ENCODE measurements around the gene TMEM11. TPM values are rescaled to one million over a fixed set of nuclear protein-coding genes. Genes with fewer than 3 reads are reported as not detected.

The TMEM11 gene
- total RNA-seq, 4 donors from 2014 or later = 70.6 to 131 (median 90.9) TPM

GRCh38 chr17:21164620-21165019 is 49.3 kb downstream of the TMEM11 start:
- Histone ChIP-seq H3K9me3 (no peaks in the 10 kb centered on the region), H3K27ac (peak overlapping the region; percentile 92 to 98 (median 96)), H3K4me3 (no peak overlapping the region), H3K27me3 (no peaks in the 10 kb centered on the region), H3K36me3 (no peaks in the 10 kb centered on the region), H3K4me1 (peaks cover 80 to 83% of the 10 kb centered on the region in 2 donors)
- DNase-seq = no peak
- no peak for ATAC-seq
- in situ Hi-C loops (cut with MboI; ENCODE audit: low sequenced_read_pairs in 4 of 4) (no loop called here), intact Hi-C loops (cut with DNase I; ENCODE audit: low total_unique reads) (loop anchor here (2.0 kb wide), 1 partner anchor 88 kb away; the partner anchor contains the start of gene NATD1)
- TF ChIP-seq CTCF (IDR thresholded peaks at IDR 0.05 in 4 of 5, conservative IDR thresholded peaks at IDR 0.05 in 1 of 5) (no peak), POLR2A (IDR thresholded peaks at IDR 0.05) (no peak)

GRCh38 chr17:21164216-21164615 is 49.7 kb downstream of the TMEM11 start:
- intact Hi-C loops (cut with DNase I; ENCODE audit: low total_unique reads) (loop anchor here (2.0 kb wide), 1 partner anchor 89 kb away; the partner anchor contains the start of gene NATD1), in situ Hi-C loops (cut with MboI; ENCODE audit: low sequenced_read_pairs in 4 of 4) (no loop called here)
- DNase-seq (no peak), ATAC-seq (peak in 1 of 2 donors; percentile 14)
- H3K4me1 ChIP-seq = peaks cover 76 to 79% of the 10 kb centered on the region in 2 donors
- no peaks in the 10 kb centered on the region for H3K27me3 ChIP-seq
- no peak overlapping the region for H3K4me3 ChIP-seq
- no peaks in the 10 kb centered on the region for H3K36me3 ChIP-seq
- peak overlapping the region; percentile 92 to 98 (median 96) for H3K27ac ChIP-seq
- TF ChIP-seq POLR2A (IDR thresholded peaks at IDR 0.05) = no peak
- peak in 3 of 5 experiments; percentile 25 to 39 (median 30) for TF ChIP-seq CTCF (IDR thresholded peaks at IDR 0.05 in 4 of 5, conservative IDR thresholded peaks at IDR 0.05 in 1 of 5)
- no peaks in the 10 kb centered on the region for H3K9me3 ChIP-seq

- Histone ChIP-seq H3K27me3 (no peaks in the 10 kb centered on the region), H3K4me1 (peaks cover 65 to 68% of the 10 kb centered on the region in 2 donors), H3K36me3 (no peaks in the 10 kb centered on the region), H3K4me3 (no peak overlapping the region), H3K9me3 (no peaks in the 10 kb centered on the region), H3K27ac (peak overlapping the region; percentile 92 to 98 (median 96))
- in situ Hi-C loops (cut with MboI; ENCODE audit: low sequenced_read_pairs in 4 of 4) (no loop called here), intact Hi-C loops (cut with DNase I; ENCODE audit: low total_unique reads) (no loop called here)
- DNase-seq = no peak
- ATAC-seq = no peak
- TF ChIP-seq CTCF (IDR thresholded peaks at IDR 0.05 in 4 of 5, conservative IDR thresholded peaks at IDR 0.05 in 1 of 5) (peak in 1 of 5 experiments; percentile 25), POLR2A (IDR thresholded peaks at IDR 0.05) (no peak)
Measured at GRCh38 chr17:21163101-21163500, 50.9 kb downstream of the TMEM11 start.

GRCh38 chr17:21162394-21162775 is 51.6 kb downstream of the TMEM11 start:
- no peaks in the 10 kb centered on the region for H3K9me3 ChIP-seq
- peak overlapping the region; percentile 92 to 98 (median 96) for H3K27ac ChIP-seq
- no peak for TF ChIP-seq CTCF (IDR thresholded peaks at IDR 0.05 in 4 of 5, conservative IDR thresholded peaks at IDR 0.05 in 1 of 5)
- TF ChIP-seq POLR2A (IDR thresholded peaks at IDR 0.05) = no peak
- peak overlapping the region in 1 of 4 donors; percentile 2 for H3K4me3 ChIP-seq
- no peaks in the 10 kb centered on the region for H3K36me3 ChIP-seq
- no peak for ATAC-seq
- intact Hi-C loops (cut with DNase I; ENCODE audit: low total_unique reads) = no loop called here
- H3K27me3 ChIP-seq = no peaks in the 10 kb centered on the region
- in situ Hi-C loops (cut with MboI; ENCODE audit: low sequenced_read_pairs in 4 of 4) = no loop called here
- peaks cover 60 to 61% of the 10 kb centered on the region in 2 donors for H3K4me1 ChIP-seq
- no peak for DNase-seq
